Body of pancreas (tissue), 4 donors: ENCODE results near the gene GPX6.

Experiments used
- CTCF ChIP-seq, 7 experiments: fragments of 450-650 bp in 4 of 7; fragments of 200-600 bp in 3 of 7; sonication (generic) in 3 of 7; IDR thresholded peaks; one replicate each; pipeline ENCODE4 v1.5.1; 2016 to 2019; ENCODE audit warnings: antibody characterized with exemption in 7 of 7
- POLR2A ChIP-seq, 3 donors: fragments of 450-650 bp; IDR thresholded peaks; one replicate each; pipeline ENCODE4 v1.6.1; 2016; ENCODE audit warnings: antibody characterized with exemption in 3 of 3, mild to moderate bottlenecking in 2 of 3

- no peak for TF ChIP-seq CTCF (IDR thresholded peaks at IDR 0.05)
- no peak for TF ChIP-seq POLR2A (IDR thresholded peaks at IDR 0.05)
Measured at GRCh38 chr6:28522594-28523240, 7.1 kb upstream of the GPX6 start.
